Transverse colon (tissue), 4 donors: ENCODE measurements around the gene RELN. TPM values are rescaled to one million over a fixed set of nuclear protein-coding genes. Genes with fewer than 3 reads are reported as not detected.

Experiments
- DNase-seq: peaks from one replicate; pipeline ENCODE4 v3.0.0-alpha.2; 2019
- H3K27ac ChIP-seq, 4 donors: fragments of 200-600 bp; sonication (generic); 2 replicates each; pipeline ENCODE4 v1.5.1; 2016 to 2018; ENCODE audit warnings: inconsistent platforms in 4 of 4
- H3K27me3 ChIP-seq: fragments of 200-600 bp; sonication (generic); 2 replicates; pipeline ENCODE4 v1.5.1; 2017; ENCODE audit warnings: inconsistent platforms
- H3K36me3 ChIP-seq, 4 donors: fragments of 200-600 bp; sonication (generic); 2 replicates each; pipeline ENCODE4 v1.5.1; 2017 to 2019; ENCODE audit warnings: inconsistent platforms in 4 of 4
- H3K4me1 ChIP-seq, 4 donors: fragments of 200-600 bp; sonication (generic); 2 replicates each; pipeline ENCODE4 v1.5.1; 2017 to 2020; ENCODE audit warnings: inconsistent platforms in 4 of 4
- H3K4me3 ChIP-seq, 4 donors: fragments of 200-600 bp; sonication (generic); 1 replicate in 1 of 4; 2 replicates in 3 of 4; pipeline versions ENCODE4 v1.5.1 to v1.6.1; 2017 to 2019; ENCODE audit warnings: inconsistent platforms in 4 of 4
- H3K9me3 ChIP-seq, 2 donors: fragments of 200-600 bp; sonication (generic); 2 replicates each; pipeline ENCODE4 v1.5.1; 2017 to 2019; ENCODE audit warnings: inconsistent platforms in 2 of 2
- CTCF ChIP-seq, 5 experiments: fragments of 200-600 bp in 3 of 5; fragments of 450-650 bp in 2 of 5; sonication (generic) in 3 of 5; IDR thresholded peaks; 1 replicate in 2 of 5; 2 replicates in 3 of 5; pipeline ENCODE4 v1.5.1; 2016 to 2017; ENCODE audit warnings: antibody characterized with exemption in 5 of 5, inconsistent platforms in 3 of 5, mild to moderate bottlenecking in 2 of 5, moderate library complexity in 1 of 5
- EP300 ChIP-seq: sonication (generic); formaldehyde crosslinking; IDR thresholded peaks from one replicate; pipeline ENCODE4 v1.6.1; 2017; ENCODE audit warnings: antibody characterized with exemption, low read depth
- POLR2A ChIP-seq: fragments of 450-650 bp; IDR thresholded peaks from one replicate; pipeline ENCODE4 v1.6.1; 2016; ENCODE audit warnings: antibody characterized with exemption, mild to moderate bottlenecking, moderate library complexity
- POLR2AphosphoS5 ChIP-seq, 3 donors: sonication (generic); formaldehyde crosslinking; IDR thresholded peaks; one replicate each; pipeline ENCODE4 v1.6.1; 2016; ENCODE audit warnings: antibody characterized with exemption in 3 of 3
- WGBS, 2 donors: methylation state at CpG; one replicate each; pipeline ENCODE4 v1.1.5; 2018; ENCODE audit warnings: low coverage in 1 of 2; 5-methylcytosine and 5-hydroxymethylcytosine counted together
- in situ Hi-C, 4 donors: fragments of 200-750 bp; cut with MboI; loops; one replicate each; pipeline versions ENCODE4 v1.15.0 to v1.15.1; 2017; ENCODE audit warnings: low sequenced_read_pairs in 3 of 4, low pct_ligation_motif_present in 1 of 4, low pct_unique_long_range_greater_than_20kb in 1 of 4
- intact Hi-C: fragments of 100-400 bp; cut with DNase I; formaldehyde crosslinking; loops from one replicate; pipeline ENCODE4 v1.15.1; 2023; ENCODE audit warnings: low total_unique reads
- total RNA-seq, 4 donors: library from RNA; depleted of rRNA; stranded (reverse); fragments of >200 nt; gene quantifications; one replicate each; pipeline ENCODE4 v1.1.0, GENCODE V29; 2016

RELN gene
- total RNA-seq, 4 donors from 2014 or later: 1.00 to 2.7 (median 1.5) TPM; not detected in 1

- 61% methylated on average over 3 of the region's 3 CpGs for WGBS, 2 donors
- H3K27ac ChIP-seq: no peak overlapping the region
- H3K4me1 ChIP-seq: no peaks in the 10 kb centered on the region
- no peak overlapping the region for H3K4me3 ChIP-seq
- DNase-seq: no peak
- H3K9me3 ChIP-seq: no peaks in the 10 kb centered on the region
- TF ChIP-seq CTCF (IDR thresholded peaks at IDR 0.05): no peak
- no peak for TF ChIP-seq POLR2AphosphoS5 (IDR thresholded peaks at IDR 0.05)
- TF ChIP-seq EP300: no peak
- no peak for TF ChIP-seq POLR2A
- in situ Hi-C loops: no loop called here
- no peaks in the 10 kb centered on the region for H3K27me3 ChIP-seq
- intact Hi-C loops: no loop called here
- no peaks in the 10 kb centered on the region for H3K36me3 ChIP-seq
These were observed 102.4 kb downstream of the RELN start for GRCh38 chr7:103887050-103887449.

DNA sequence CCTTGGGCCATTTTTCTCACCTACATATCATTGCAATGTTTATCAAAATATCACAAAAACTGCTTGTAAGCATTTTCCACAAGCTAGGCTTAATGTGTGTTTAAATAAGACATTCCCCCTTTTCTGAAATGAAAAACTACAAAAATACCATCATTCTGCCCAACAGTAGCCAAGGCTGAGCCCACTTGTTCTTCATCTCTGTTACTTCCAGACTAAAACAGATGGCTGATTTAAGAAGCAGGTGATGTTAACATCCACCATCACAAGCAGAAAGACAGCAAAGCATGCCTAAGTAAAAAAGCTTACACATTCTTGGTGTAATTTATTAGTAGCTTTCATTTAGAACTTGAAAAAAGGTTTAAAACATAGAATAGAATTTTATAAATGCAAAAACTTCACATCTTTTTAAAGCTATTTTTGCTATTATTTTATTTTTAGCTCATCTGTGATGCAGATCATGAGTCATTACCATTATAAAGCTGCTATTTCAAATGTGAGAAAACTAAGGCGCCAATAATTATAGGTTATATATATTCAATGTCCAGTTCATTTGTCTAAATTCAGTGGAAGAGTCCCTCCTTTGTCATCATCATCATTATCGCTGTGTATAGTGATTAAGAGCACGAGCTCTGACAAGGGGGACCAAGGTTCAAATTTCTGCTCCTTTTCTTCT is 109.4 kb downstream of the RELN start:
- Histone ChIP-seq H3K27ac (no peak overlapping the region), H3K4me1 (no peaks in the 10 kb centered on the region), H3K27me3 (no peaks in the 10 kb centered on the region), H3K9me3 (no peaks in the 10 kb centered on the region), H3K36me3 (no peaks in the 10 kb centered on the region), H3K4me3 (no peak overlapping the region)
- in situ Hi-C loops: no loop called here
- no peak for DNase-seq
- intact Hi-C loops: no loop called here
- 82 to 86% methylated on average over 3 of the region's 3 CpGs for WGBS, 2 donors
- TF ChIP-seq CTCF (IDR thresholded peaks at IDR 0.05): no peak
- no peak for TF ChIP-seq POLR2AphosphoS5 (IDR thresholded peaks at IDR 0.05)
- no peak for TF ChIP-seq EP300
- TF ChIP-seq POLR2A: no peak

DNA sequence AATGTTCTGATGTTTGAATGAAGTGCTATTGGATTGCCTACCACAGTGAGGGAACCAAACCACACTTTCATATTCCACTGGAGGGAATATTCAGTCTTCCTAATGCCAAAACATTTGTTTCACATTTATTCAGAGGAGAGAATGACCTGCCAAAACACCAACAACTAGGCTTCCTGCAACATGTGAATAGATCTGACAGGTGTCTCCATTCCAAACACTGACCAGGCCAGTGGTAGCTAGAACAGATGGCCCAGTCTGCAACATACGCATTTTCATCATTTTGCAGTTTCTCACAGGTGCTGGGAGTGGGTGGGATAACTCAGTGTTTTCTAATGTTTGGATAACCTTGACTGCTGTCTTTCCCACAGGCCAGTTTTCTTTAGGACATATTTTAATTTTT is 110.0 kb downstream of the RELN start:
- intact Hi-C loops (no loop called here), in situ Hi-C loops (no loop called here)
- TF ChIP-seq POLR2AphosphoS5 (IDR thresholded peaks at IDR 0.05) (no peak), CTCF (IDR thresholded peaks at IDR 0.05) (no peak), POLR2A (no peak), EP300 (no peak)
- Histone ChIP-seq H3K27ac (no peak overlapping the region), H3K27me3 (no peaks in the 10 kb centered on the region), H3K36me3 (no peaks in the 10 kb centered on the region), H3K4me1 (no peaks in the 10 kb centered on the region), H3K4me3 (no peak overlapping the region), H3K9me3 (no peaks in the 10 kb centered on the region)
- no peak for DNase-seq
- WGBS, 2 donors: 52% methylated on average over 1 of the region's 1 CpG; no CpG with 5 or more reads in 1 of the 2 donors

DNA sequence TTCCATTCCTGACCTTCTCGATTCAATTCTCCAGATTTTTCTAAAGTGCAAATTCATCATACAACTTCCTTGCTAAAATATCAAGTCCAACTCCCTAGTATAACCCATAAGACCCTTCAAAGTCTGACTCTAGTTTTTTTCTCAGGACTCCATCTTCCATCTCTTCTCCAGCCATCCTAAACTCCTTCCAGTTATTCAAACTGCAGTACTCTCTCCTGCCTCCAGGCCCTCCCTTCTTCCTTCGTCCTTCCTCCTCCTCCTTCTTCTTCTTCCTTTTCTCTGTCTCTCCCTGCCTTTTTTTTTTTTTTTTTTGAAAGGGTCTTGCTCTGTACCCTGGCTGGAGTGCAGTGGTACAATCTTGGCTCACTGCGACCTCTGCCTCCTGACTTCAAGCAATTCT is 111.9 kb downstream of the RELN start:
- intact Hi-C loops: no loop called here
- Histone ChIP-seq H3K4me3 (no peak overlapping the region), H3K27ac (no peak overlapping the region), H3K27me3 (no peaks in the 10 kb centered on the region), H3K9me3 (no peaks in the 10 kb centered on the region), H3K36me3 (no peaks in the 10 kb centered on the region), H3K4me1 (no peaks in the 10 kb centered on the region)
- no peak for DNase-seq
- TF ChIP-seq EP300: no peak
- no peak for TF ChIP-seq POLR2A
- no peak for TF ChIP-seq POLR2AphosphoS5 (IDR thresholded peaks at IDR 0.05)
- no peak for TF ChIP-seq CTCF (IDR thresholded peaks at IDR 0.05)
- in situ Hi-C loops: no loop called here
- WGBS, 2 donors: 62 to 96% methylated on average over 3 of the region's 3 CpGs
